IMR-90 (cell line): Measurements from ENCODE around the gene INO80D.

Source experiments
- SMC3 ChIP-seq: fragments of 150-350 bp; IDR thresholded peaks from 2 replicates; pipeline ENCODE4 v1.6.1; 2016; ENCODE audit warnings: low read depth, mild to moderate bottlenecking, antibody characterized with exemption, low read length, moderate library complexity
- TF ChIP-seq, protein P1 (sequence below): fragments of 150-350 bp; IDR thresholded peaks from 2 replicates; pipeline ENCODE4 v1.6.1; 2016; ENCODE audit warnings: low read depth, mild to moderate bottlenecking, low read length, moderate library complexity, borderline replicate concordance
- TF ChIP-seq, protein P2 (sequence below): conservative IDR thresholded peaks from 2 replicates; pipeline ENCODE4 v1.5.1; 2012; ENCODE audit warnings: mild to moderate bottlenecking, low read depth, low read length, improper control_type of control experiment

DNA sequence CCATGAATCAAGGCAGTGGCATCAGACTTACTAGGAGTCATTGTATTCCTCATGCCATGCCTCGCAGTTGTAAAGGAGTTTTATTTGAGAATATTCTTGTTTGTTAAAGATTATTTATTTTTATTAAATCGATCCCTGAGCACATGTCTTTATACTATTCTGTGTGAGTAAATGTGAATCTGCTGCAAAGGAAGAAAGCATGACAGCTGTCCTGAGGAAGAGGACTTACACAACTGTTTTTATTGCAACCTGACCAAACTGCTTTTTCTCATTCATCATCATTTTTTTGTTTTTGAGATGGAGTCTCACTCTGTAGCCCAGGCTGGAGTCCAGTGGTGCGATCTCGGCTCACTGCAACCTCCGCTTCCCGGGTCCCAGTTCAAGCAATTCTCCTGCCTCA is 34.1 kb downstream of the INO80D start:
- TF ChIP-seq, protein P1, sequence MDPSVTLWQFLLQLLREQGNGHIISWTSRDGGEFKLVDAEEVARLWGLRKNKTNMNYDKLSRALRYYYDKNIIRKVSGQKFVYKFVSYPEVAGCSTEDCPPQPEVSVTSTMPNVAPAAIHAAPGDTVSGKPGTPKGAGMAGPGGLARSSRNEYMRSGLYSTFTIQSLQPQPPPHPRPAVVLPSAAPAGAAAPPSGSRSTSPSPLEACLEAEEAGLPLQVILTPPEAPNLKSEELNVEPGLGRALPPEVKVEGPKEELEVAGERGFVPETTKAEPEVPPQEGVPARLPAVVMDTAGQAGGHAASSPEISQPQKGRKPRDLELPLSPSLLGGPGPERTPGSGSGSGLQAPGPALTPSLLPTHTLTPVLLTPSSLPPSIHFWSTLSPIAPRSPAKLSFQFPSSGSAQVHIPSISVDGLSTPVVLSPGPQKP, result no peak
- TF ChIP-seq, protein P2, sequence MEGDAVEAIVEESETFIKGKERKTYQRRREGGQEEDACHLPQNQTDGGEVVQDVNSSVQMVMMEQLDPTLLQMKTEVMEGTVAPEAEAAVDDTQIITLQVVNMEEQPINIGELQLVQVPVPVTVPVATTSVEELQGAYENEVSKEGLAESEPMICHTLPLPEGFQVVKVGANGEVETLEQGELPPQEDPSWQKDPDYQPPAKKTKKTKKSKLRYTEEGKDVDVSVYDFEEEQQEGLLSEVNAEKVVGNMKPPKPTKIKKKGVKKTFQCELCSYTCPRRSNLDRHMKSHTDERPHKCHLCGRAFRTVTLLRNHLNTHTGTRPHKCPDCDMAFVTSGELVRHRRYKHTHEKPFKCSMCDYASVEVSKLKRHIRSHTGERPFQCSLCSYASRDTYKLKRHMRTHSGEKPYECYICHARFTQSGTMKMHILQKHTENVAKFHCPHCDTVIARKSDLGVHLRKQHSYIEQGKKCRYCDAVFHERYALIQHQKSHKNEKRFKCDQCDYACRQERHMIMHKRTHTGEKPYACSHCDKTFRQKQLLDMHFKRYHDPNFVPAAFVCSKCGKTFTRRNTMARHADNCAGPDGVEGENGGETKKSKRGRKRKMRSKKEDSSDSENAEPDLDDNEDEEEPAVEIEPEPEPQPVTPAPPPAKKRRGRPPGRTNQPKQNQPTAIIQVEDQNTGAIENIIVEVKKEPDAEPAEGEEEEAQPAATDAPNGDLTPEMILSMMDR, result no peak
- TF ChIP-seq SMC3, result no peak
